ENCODE measurements around the gene MACROD2. TPM values are rescaled to one million over a fixed set of nuclear protein-coding genes. Genes with fewer than 3 reads are reported as not detected.

MACROD2 gene
- polyA plus RNA-seq, 1 experiment, result 0.47 TPM

GRCh38 chr20:16100111-16100510 lies 2104.8 kb downstream of the MACROD2 start:
- CTCF ChIA-PET, result interaction anchor here (0.8 kb wide), 1 partner anchor 357 kb away, joined by 3 read pairs; no protein-coding TSS in a partner anchor

GRCh38 chr20:16100767-16101166 lies 2105.5 kb downstream of the MACROD2 start:
- no peak for DNase-seq (ENCODE audit: low read depth)
- H3K27me3 ChIP-seq (ENCODE audit: control insufficient read depth, insufficient read depth, low read length), result no peaks in the 10 kb centered on the region
- CTCF ChIA-PET, result no interaction called here
- POLR2A ChIA-PET, result no interaction called here
- no peak for TF ChIP-seq CTCF (IDR thresholded peaks at IDR 0.05; ENCODE audit: insufficient read depth, low read depth, low read length)
- H3K4me3 ChIP-seq (ENCODE audit: low read depth, low read length), result no peak overlapping the region
- no peaks in the 10 kb centered on the region for H3K36me3 ChIP-seq (ENCODE audit: control insufficient read depth, insufficient read depth, low read length)

More at GRCh38 chr20:16100111-16100510, 2104.8 kb downstream of the MACROD2 start:
- no peak for DNase-seq (ENCODE audit: low read depth)
- H3K27me3 ChIP-seq (ENCODE audit: control insufficient read depth, insufficient read depth, low read length), result no peaks in the 10 kb centered on the region
- POLR2A ChIA-PET, result no interaction called here
- no peak overlapping the region for H3K4me3 ChIP-seq (ENCODE audit: low read depth, low read length)
- no peak for TF ChIP-seq CTCF (IDR thresholded peaks at IDR 0.05; ENCODE audit: insufficient read depth, low read depth, low read length)
- no peaks in the 10 kb centered on the region for H3K36me3 ChIP-seq (ENCODE audit: control insufficient read depth, insufficient read depth, low read length)

Small RNA genes within 50 kb of the gene (small RNA-seq; reads per million reads assigned to genes)
- gene RN7SL864P (ENCODE audit: insufficient read length, low read depth, low replicate concordance) (not detected), gene RNA5SP475 (ENCODE audit: insufficient read length, low read depth, low replicate concordance) (not detected), gene RNU6-1159P (ENCODE audit: insufficient read length, low read depth, low replicate concordance) (not detected), gene RNU6-115P (ENCODE audit: insufficient read length, low read depth, low replicate concordance) (not detected), gene RNU6-228P (ENCODE audit: insufficient read length, low read depth, low replicate concordance) (not detected), gene RNU6-278P (ENCODE audit: insufficient read length, low read depth, low replicate concordance) (not detected), gene RPS3P1 (ENCODE audit: insufficient read length, low read depth, low replicate concordance) (not detected)

Other genes starting within 250 kb of the MACROD2 start
- 0.76 and 2.8 TPM in 2 replicates for gene ESF1, start 210.6 kb upstream of the MACROD2 start, polyA plus RNA-seq (2011; rRNA removed)
- 6.3 and 16.1 TPM in 2 replicates for gene NDUFAF5, start 210.5 kb upstream of the MACROD2 start, polyA plus RNA-seq (2011; rRNA removed)
- gene SEL1L2, start 4.9 kb upstream of the MACROD2 start, polyA plus RNA-seq (2011; rRNA removed), result 0.38 and 0.86 TPM in 2 replicates

Data from BJ (cell line).